Type B pancreatic cell (in vitro differentiated cells): Measurements from ENCODE around the gene MASTL. TPM values are rescaled to one million over a fixed set of nuclear protein-coding genes. Genes with fewer than 3 reads are reported as not detected.

ENCODE experiments used
- DNase-seq: peaks from one replicate; pipeline ENCODE4 v3.0.0; 2021; ENCODE audit warnings: mixed read lengths; ENCODE audit not compliant: unreplicated experiment; ENCODE audit errors: extremely low spot score
- H3K27ac Mint-ChIP-seq: 2 replicates; pipeline ENCODE4 v1.8.0; 2021; ENCODE audit warnings: mild to moderate bottlenecking, mixed read lengths
- H3K27me3 Mint-ChIP-seq: 2 replicates; pipeline ENCODE4 v1.8.0; 2021; ENCODE audit warnings: mixed read lengths
- H3K36me3 Mint-ChIP-seq: 2 replicates; pipeline ENCODE4 v1.8.0; 2021; ENCODE audit warnings: mixed read lengths
- H3K4me1 Mint-ChIP-seq: one replicate; pipeline ENCODE4 v1.8.0; 2021; ENCODE audit warnings: mixed read lengths; ENCODE audit not compliant: unreplicated experiment
- H3K4me3 Mint-ChIP-seq: 2 replicates; pipeline ENCODE4 v1.8.0; 2021; ENCODE audit warnings: mild to moderate bottlenecking, mixed read lengths
- H3K9me3 Mint-ChIP-seq: 2 replicates; pipeline ENCODE4 v1.8.0; 2021; ENCODE audit warnings: mixed read lengths
- total RNA-seq: library from RNA; stranded (reverse); gene quantifications from 2 replicates; pipeline ENCODE4 v1.2.1, GENCODE V29; 2021; ENCODE audit warnings: low replicate concordance
- TF ChIP-seq, protein P1 (sequence below): fragments of 200-600 bp; sonication (generic); conservative IDR thresholded peaks from 2 replicates; pipeline ENCODE4 v1.5.0; 2021; ENCODE audit warnings: antibody characterized with exemption, mild to moderate bottlenecking

The MASTL gene
- total RNA-seq, 1 donor from 2014 or later: 16.8 TPM

DNA sequence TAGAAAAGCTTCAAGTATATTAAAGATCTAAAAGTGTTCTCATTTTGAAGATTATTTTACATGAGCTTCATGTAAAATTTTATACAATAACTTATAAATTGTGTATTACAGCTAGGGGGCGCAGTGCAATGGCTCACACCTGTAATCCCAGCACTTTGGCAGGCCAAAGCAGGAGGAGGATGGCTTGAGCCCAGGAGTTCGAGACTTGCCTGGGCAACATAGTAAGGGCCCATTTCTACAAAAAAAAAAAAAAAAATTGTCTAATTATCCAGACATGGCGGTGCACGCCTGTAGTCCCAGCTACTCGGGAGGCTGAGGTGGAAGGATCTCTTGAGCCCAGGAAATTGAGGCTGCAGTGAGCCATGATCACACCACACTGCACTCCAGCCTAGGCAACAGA lies 68.8 kb downstream of the MASTL start:
- Mint-ChIP-seq H3K27me3 (no peaks in the 10 kb centered on the region), H3K27ac (no peak overlapping the region), H3K4me3 (no peak overlapping the region), H3K36me3 (peaks cover 7% of the 10 kb centered on the region), H3K4me1 (no peaks in the 10 kb centered on the region), H3K9me3 (no peaks in the 10 kb centered on the region)
- TF ChIP-seq, protein P1, sequence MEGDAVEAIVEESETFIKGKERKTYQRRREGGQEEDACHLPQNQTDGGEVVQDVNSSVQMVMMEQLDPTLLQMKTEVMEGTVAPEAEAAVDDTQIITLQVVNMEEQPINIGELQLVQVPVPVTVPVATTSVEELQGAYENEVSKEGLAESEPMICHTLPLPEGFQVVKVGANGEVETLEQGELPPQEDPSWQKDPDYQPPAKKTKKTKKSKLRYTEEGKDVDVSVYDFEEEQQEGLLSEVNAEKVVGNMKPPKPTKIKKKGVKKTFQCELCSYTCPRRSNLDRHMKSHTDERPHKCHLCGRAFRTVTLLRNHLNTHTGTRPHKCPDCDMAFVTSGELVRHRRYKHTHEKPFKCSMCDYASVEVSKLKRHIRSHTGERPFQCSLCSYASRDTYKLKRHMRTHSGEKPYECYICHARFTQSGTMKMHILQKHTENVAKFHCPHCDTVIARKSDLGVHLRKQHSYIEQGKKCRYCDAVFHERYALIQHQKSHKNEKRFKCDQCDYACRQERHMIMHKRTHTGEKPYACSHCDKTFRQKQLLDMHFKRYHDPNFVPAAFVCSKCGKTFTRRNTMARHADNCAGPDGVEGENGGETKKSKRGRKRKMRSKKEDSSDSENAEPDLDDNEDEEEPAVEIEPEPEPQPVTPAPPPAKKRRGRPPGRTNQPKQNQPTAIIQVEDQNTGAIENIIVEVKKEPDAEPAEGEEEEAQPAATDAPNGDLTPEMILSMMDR: peak; percentile 80
- DNase-seq: no peak

DNA sequence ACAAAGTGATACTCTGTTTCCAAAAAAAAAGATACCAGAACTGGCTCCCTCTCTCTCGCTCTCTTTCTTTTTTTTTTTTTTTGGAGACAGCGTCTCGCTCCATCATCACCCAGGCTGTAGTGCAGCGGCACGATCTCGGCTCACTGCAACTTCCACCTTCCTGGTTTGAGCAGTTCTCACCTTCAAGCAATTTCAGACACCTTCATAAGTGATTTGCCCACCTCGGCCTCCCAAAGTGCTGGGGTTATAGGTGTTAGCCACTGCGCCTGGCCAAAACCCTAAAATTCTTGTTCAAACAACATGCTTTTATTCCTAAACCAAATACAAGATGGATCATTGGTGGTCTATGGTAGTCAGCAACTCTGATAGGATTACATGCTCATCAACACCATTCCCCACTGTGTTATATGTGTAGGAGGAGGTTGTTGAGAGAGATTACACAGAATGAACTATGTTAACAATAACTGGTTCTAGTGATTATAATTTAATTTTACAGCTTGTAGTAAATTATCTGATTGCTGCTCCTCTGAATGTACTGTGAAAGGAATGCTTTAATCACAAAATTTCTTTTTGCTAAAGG lies 69.9 kb downstream of the MASTL start:
- Mint-ChIP-seq H3K4me1 (no peaks in the 10 kb centered on the region), H3K9me3 (no peaks in the 10 kb centered on the region), H3K27ac (no peak overlapping the region), H3K4me3 (no peak overlapping the region), H3K36me3 (no peaks in the 10 kb centered on the region), H3K27me3 (no peaks in the 10 kb centered on the region)
- TF ChIP-seq, protein P1: no peak
- no peak for DNase-seq

DNA sequence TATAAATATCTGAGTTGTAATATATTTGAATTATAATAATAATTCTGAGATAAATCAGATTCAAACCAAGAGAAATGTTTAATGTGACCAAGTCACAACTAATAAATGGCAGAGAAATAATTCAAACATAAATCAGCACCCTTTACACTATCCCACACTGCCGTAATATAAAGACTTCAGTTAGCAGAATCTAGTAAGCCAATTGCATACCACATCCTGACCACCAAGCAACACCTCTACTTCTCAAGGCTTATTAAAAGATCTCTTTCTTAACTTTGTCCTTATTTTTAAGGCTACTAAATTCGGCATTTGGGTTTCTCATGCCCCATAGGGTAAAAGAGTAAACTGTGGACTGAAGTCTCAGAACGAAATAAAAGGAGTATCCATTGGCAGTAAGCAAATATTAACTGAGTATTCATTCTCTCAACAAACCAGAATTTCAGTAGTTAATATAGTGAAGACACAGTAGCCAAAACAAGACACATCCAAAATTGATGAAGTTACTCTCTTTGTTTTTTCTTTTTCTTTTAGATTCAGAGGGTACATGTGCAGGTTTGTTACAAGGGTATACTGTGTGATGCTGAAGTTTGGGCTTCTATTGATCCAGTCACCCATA lies 70.6 kb downstream of the MASTL start:
- no peak for DNase-seq
- Mint-ChIP-seq H3K36me3 (no peaks in the 10 kb centered on the region), H3K27ac (no peak overlapping the region), H3K9me3 (no peaks in the 10 kb centered on the region), H3K27me3 (no peaks in the 10 kb centered on the region), H3K4me1 (no peaks in the 10 kb centered on the region), H3K4me3 (no peak overlapping the region)
- TF ChIP-seq, protein P1: no peak

DNA sequence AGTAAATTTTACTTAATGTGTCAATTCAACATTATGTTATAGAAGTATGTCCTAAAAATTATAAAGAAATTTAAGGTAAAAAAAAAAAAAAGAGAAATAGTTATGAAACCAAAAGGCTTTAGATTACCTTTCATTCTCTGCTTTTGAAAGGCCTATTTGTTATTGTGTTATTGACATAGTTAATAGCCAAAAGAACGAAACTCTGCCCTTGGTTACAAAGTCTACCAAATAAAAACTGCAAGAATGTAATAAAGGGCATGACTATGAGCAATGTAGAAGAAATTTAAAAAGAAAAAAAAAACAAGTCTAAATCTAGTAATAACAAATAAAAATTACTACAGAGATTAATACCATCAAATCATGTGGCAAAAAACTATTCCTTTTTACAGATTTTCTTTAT lies 74.9 kb downstream of the MASTL start:
- H3K27ac Mint-ChIP-seq: no peak overlapping the region
- DNase-seq: no peak
- H3K4me1 Mint-ChIP-seq: no peaks in the 10 kb centered on the region
- no peaks in the 10 kb centered on the region for H3K36me3 Mint-ChIP-seq
- H3K4me3 Mint-ChIP-seq: no peak overlapping the region
- H3K27me3 Mint-ChIP-seq: no peaks in the 10 kb centered on the region
- no peaks in the 10 kb centered on the region for H3K9me3 Mint-ChIP-seq
- TF ChIP-seq, protein P1: no peak

DNA sequence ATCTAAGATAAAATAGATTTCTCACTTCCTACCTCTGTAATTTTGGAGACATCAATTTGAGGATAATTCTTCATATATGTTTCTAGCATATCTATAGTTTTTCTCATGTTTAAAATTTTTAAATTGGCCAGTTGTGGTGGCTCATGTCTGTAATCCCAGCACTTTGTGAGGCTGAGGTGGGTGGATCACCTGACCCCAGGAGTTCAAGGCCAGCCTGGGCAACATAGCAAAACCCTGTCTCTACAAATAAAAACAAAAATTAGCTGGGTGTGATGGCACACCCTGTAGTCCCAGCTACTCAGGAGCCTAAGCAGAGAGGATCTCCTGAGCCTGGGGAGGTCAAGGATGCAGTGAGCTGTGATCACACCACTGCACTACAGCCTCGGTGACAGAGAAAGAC lies 80.6 kb downstream of the MASTL start:
- Mint-ChIP-seq H3K36me3 (peaks cover 4% of the 10 kb centered on the region), H3K9me3 (no peaks in the 10 kb centered on the region), H3K27me3 (no peaks in the 10 kb centered on the region), H3K27ac (no peak overlapping the region), H3K4me3 (no peak overlapping the region), H3K4me1 (peaks cover 7% of the 10 kb centered on the region)
- TF ChIP-seq, protein P1: no peak
- no peak for DNase-seq

Other genes with a start within 250 kb of the MASTL start
- 8.6 and 14.0 TPM in 2 replicates for gene ANKRD26, start 54.9 kb upstream of the MASTL start, total RNA-seq
- 108 TPM in 2 replicates for gene YME1L1, start 968 bp upstream of the MASTL start, total RNA-seq
- 21.1 and 24.3 TPM in 2 replicates for gene ACBD5, start 85.4 kb downstream of the MASTL start, total RNA-seq